Breast epithelium (tissue), 4 donors: ENCODE data around the gene RXRG. TPM values are rescaled to one million over a fixed set of nuclear protein-coding genes. Genes with fewer than 3 reads are reported as not detected.

Source experiments
- DNase-seq, 2 donors: peaks; one replicate each; pipeline ENCODE4 v3.0.0-alpha.2; 2019; ENCODE audit warnings: low spot score in 2 of 2
- H3K27ac ChIP-seq, 2 donors: fragments of 200-600 bp; sonication (generic) in 1 of 2; one replicate each; pipeline ENCODE4 v1.5.1; 2016 to 2019; ENCODE audit warnings: mild to moderate bottlenecking in 1 of 2
- H3K27me3 ChIP-seq, 2 donors: fragments of 200-600 bp; sonication (generic) in 1 of 2; one replicate each; pipeline versions ENCODE4 v1.5.1 to v1.6.0; 2017 to 2019; ENCODE audit warnings: control low read depth in 1 of 2, mild to moderate bottlenecking in 1 of 2
- H3K36me3 ChIP-seq: fragments of 200-600 bp; one replicate; pipeline ENCODE4 v1.5.1; 2019
- H3K4me1 ChIP-seq, 2 donors: fragments of 200-600 bp; sonication (generic); one replicate each; pipeline ENCODE4 v1.5.1; 2016 to 2019; ENCODE audit warnings: control low read depth in 1 of 2
- H3K4me3 ChIP-seq, 3 donors: fragments of 200-600 bp; sonication (generic); 1 replicate in 2 of 3; 2 replicates in 1 of 3; pipeline ENCODE4 v1.5.1; 2016 to 2019; ENCODE audit warnings: mild to moderate bottlenecking in 3 of 3, moderate library complexity in 2 of 3
- H3K9me3 ChIP-seq, 2 donors: fragments of 200-600 bp; sonication (generic) in 1 of 2; one replicate each; pipeline ENCODE4 v1.5.1; 2016 to 2019; ENCODE audit warnings: control low read depth in 1 of 2
- CTCF ChIP-seq, 3 donors: fragments of 450-650 bp; IDR thresholded peaks; one replicate each; pipeline ENCODE4 v1.5.1; 2016 to 2017; ENCODE audit warnings: antibody characterized with exemption in 3 of 3, mild to moderate bottlenecking in 3 of 3, moderate library complexity in 3 of 3
- POLR2A ChIP-seq: fragments of 450-650 bp; IDR thresholded peaks from one replicate; pipeline ENCODE4 v1.6.1; 2016; ENCODE audit warnings: antibody characterized with exemption, mild to moderate bottlenecking, moderate library complexity
- POLR2AphosphoS5 ChIP-seq, 3 donors: sonication (generic); formaldehyde crosslinking; IDR thresholded peaks; one replicate each; pipeline ENCODE4 v1.6.1; 2017; ENCODE audit warnings: antibody characterized with exemption in 3 of 3
- intact Hi-C: fragments of 100-400 bp; cut with DNase I; formaldehyde crosslinking; loops from one replicate; pipeline ENCODE4 v1.15.1; 2023; ENCODE audit warnings: low total_unique reads
- total RNA-seq, 3 donors: library from RNA; depleted of rRNA; stranded (reverse); fragments of >200 nt; gene quantifications; one replicate each; pipeline ENCODE4 v1.1.0, GENCODE V29; 2016

Gene RXRG
- total RNA-seq, 3 donors from 2014 or later: 0.16 TPM; not detected in 2

GRCh38 chr1:165355977-165356811 is 88.7 kb downstream of the RXRG start, which contains the start of gene LMX1A:
Gene LMX1A, minus strand, starts transcription at chr1:165356715. Its CDS starts 1,156 bp downstream, at chr1:165355559.
- no peaks in the 10 kb centered on the region for H3K36me3 ChIP-seq
- intact Hi-C loops: no loop called here
- peaks cover 0 to 5% of the 10 kb centered on the region in 2 donors for H3K4me1 ChIP-seq
- H3K27me3 ChIP-seq: peaks cover 6 to 61% of the 10 kb centered on the region in 2 donors
- no peak for TF ChIP-seq CTCF (IDR thresholded peaks at IDR 0.05)
- TF ChIP-seq POLR2A: no peak
- TF ChIP-seq POLR2AphosphoS5 (IDR thresholded peaks at IDR 0.05): no peak
- no peak for DNase-seq
- peak within 1 kb of the TSS; percentile 42 to 70 (median 53) for H3K4me3 ChIP-seq
- no peak within 1 kb of the TSS for H3K27ac ChIP-seq
- no peaks in the 10 kb centered on the region for H3K9me3 ChIP-seq

- Histone ChIP-seq H3K36me3 (no peaks in the 10 kb centered on the region), H3K4me3 (peak overlapping the region; percentile 42 to 70 (median 53)), H3K27ac (no peak overlapping the region), H3K9me3 (no peaks in the 10 kb centered on the region), H3K27me3 (peaks cover 6 to 70% of the 10 kb centered on the region in 2 donors), H3K4me1 (peaks cover 0 to 5% of the 10 kb centered on the region in 2 donors)
- DNase-seq: no peak
- intact Hi-C loops: no loop called here
- TF ChIP-seq POLR2AphosphoS5 (IDR thresholded peaks at IDR 0.05) (no peak), CTCF (IDR thresholded peaks at IDR 0.05) (no peak), POLR2A (no peak)
These were observed 89.6 kb downstream of the RXRG start for GRCh38 chr1:165355139-165355976.

GRCh38 chr1:165354739-165355138 is 90.2 kb downstream of the RXRG start:
- no peak overlapping the region for H3K27ac ChIP-seq
- TF ChIP-seq POLR2A: no peak
- no peak for TF ChIP-seq POLR2AphosphoS5 (IDR thresholded peaks at IDR 0.05)
- no peak for TF ChIP-seq CTCF (IDR thresholded peaks at IDR 0.05)
- no peak for DNase-seq
- peaks cover 0 to 5% of the 10 kb centered on the region in 2 donors for H3K4me1 ChIP-seq
- peaks cover 6 to 76% of the 10 kb centered on the region in 2 donors for H3K27me3 ChIP-seq
- H3K9me3 ChIP-seq: no peaks in the 10 kb centered on the region
- no peaks in the 10 kb centered on the region for H3K36me3 ChIP-seq
- H3K4me3 ChIP-seq: no peak overlapping the region
- intact Hi-C loops: no loop called here

GRCh38 chr1:165353731-165354671 is 90.9 kb downstream of the RXRG start:
- Histone ChIP-seq H3K27me3 (peaks cover 6 to 83% of the 10 kb centered on the region in 2 donors), H3K27ac (no peak overlapping the region), H3K36me3 (no peaks in the 10 kb centered on the region), H3K4me1 (peaks cover 0 to 5% of the 10 kb centered on the region in 2 donors), H3K9me3 (no peaks in the 10 kb centered on the region), H3K4me3 (peak overlapping the region in 1 of 3 donors; percentile 8)
- no peak for TF ChIP-seq POLR2A
- TF ChIP-seq CTCF (IDR thresholded peaks at IDR 0.05): no peak
- TF ChIP-seq POLR2AphosphoS5 (IDR thresholded peaks at IDR 0.05): no peak
- intact Hi-C loops: no loop called here
- no peak for DNase-seq
